ENCODE results near the gene BARHL1.

BARHL1 gene

GRCh38 chr9:132538071-132538470, 44.3 kb upstream of the BARHL1 start:
- Histone ChIP-seq H3K9me3 (ENCODE audit: insufficient read depth, low read length) (no peaks in the 10 kb centered on the region), H3K9ac (ENCODE audit: low read length) (no peak overlapping the region), H2AFZ (ENCODE audit: low read depth, low read length) (no peak overlapping the region), H3K4me2 (ENCODE audit: low read length) (no peak overlapping the region), H3K27ac (ENCODE audit: low read length) (no peak overlapping the region), H3K27me3 (ENCODE audit: low read depth, low read length) (no peaks in the 10 kb centered on the region), H3K4me3 (ENCODE audit: low read length) (no peak overlapping the region), H3K79me2 (ENCODE audit: low read length) (no peaks in the 10 kb centered on the region), H3K36me3 (replicated peaks; ENCODE audit: low read depth, low read length) (no peaks in the 10 kb centered on the region), H4K20me1 (ENCODE audit: insufficient read depth, low read length) (no peaks in the 10 kb centered on the region), H3K4me1 (ENCODE audit: low read length) (no peaks in the 10 kb centered on the region)
- no peak for TF ChIP-seq EZH2phosphoT487 (IDR thresholded peaks at IDR 0.05; ENCODE audit: low read depth)
- no peak for TF ChIP-seq CTCF (IDR thresholded peaks at IDR 0.05; ENCODE audit: low read depth, low read length)

GRCh38 chr9:132539096-132539495, 43.3 kb upstream of the BARHL1 start:
- Histone ChIP-seq H4K20me1 (ENCODE audit: insufficient read depth, low read length) (no peaks in the 10 kb centered on the region), H3K27me3 (ENCODE audit: low read depth, low read length) (no peaks in the 10 kb centered on the region), H3K4me1 (ENCODE audit: low read length) (no peaks in the 10 kb centered on the region), H3K4me2 (ENCODE audit: low read length) (no peak overlapping the region), H3K9me3 (ENCODE audit: insufficient read depth, low read length) (no peaks in the 10 kb centered on the region), H2AFZ (ENCODE audit: low read depth, low read length) (no peak overlapping the region), H3K4me3 (ENCODE audit: low read length) (no peak overlapping the region), H3K9ac (ENCODE audit: low read length) (no peak overlapping the region), H3K79me2 (ENCODE audit: low read length) (no peaks in the 10 kb centered on the region), H3K27ac (ENCODE audit: low read length) (no peak overlapping the region), H3K36me3 (replicated peaks; ENCODE audit: low read depth, low read length) (no peaks in the 10 kb centered on the region)
- TF ChIP-seq EZH2phosphoT487 (IDR thresholded peaks at IDR 0.05; ENCODE audit: low read depth) = no peak
- TF ChIP-seq CTCF (IDR thresholded peaks at IDR 0.05; ENCODE audit: low read depth, low read length) = no peak

GRCh38 chr9:132541051-132541450, 41.4 kb upstream of the BARHL1 start:
- Histone ChIP-seq H3K4me1 (ENCODE audit: low read length) (no peaks in the 10 kb centered on the region), H3K36me3 (replicated peaks; ENCODE audit: low read depth, low read length) (no peaks in the 10 kb centered on the region), H3K27me3 (ENCODE audit: low read depth, low read length) (no peaks in the 10 kb centered on the region), H4K20me1 (ENCODE audit: insufficient read depth, low read length) (no peaks in the 10 kb centered on the region), H3K4me2 (ENCODE audit: low read length) (no peak overlapping the region), H2AFZ (ENCODE audit: low read depth, low read length) (no peak overlapping the region), H3K9ac (ENCODE audit: low read length) (no peak overlapping the region), H3K4me3 (ENCODE audit: low read length) (no peak overlapping the region), H3K79me2 (ENCODE audit: low read length) (no peaks in the 10 kb centered on the region), H3K27ac (ENCODE audit: low read length) (no peak overlapping the region), H3K9me3 (ENCODE audit: insufficient read depth, low read length) (no peaks in the 10 kb centered on the region)
- no peak for TF ChIP-seq EZH2phosphoT487 (IDR thresholded peaks at IDR 0.05; ENCODE audit: low read depth)

GRCh38 chr9:132541870-132542830, 40.3 kb upstream of the BARHL1 start:
- TF ChIP-seq EZH2phosphoT487 (IDR thresholded peaks at IDR 0.05; ENCODE audit: low read depth) (no peak), CTCF (IDR thresholded peaks at IDR 0.05; ENCODE audit: low read depth, low read length) (no peak)

More at GRCh38 chr9:132541870-132542830, 40.3 kb upstream of the BARHL1 start:
- Histone ChIP-seq H3K27me3 (ENCODE audit: low read depth, low read length) (no peaks in the 10 kb centered on the region), H4K20me1 (ENCODE audit: insufficient read depth, low read length) (no peaks in the 10 kb centered on the region), H2AFZ (ENCODE audit: low read depth, low read length) (no peak overlapping the region), H3K36me3 (replicated peaks; ENCODE audit: low read depth, low read length) (no peaks in the 10 kb centered on the region), H3K79me2 (ENCODE audit: low read length) (no peaks in the 10 kb centered on the region), H3K4me2 (ENCODE audit: low read length) (no peak overlapping the region), H3K9ac (ENCODE audit: low read length) (no peak overlapping the region), H3K9me3 (ENCODE audit: insufficient read depth, low read length) (no peaks in the 10 kb centered on the region), H3K27ac (ENCODE audit: low read length) (no peak overlapping the region), H3K4me3 (ENCODE audit: low read length) (no peak overlapping the region), H3K4me1 (ENCODE audit: low read length) (peaks cover 3% of the 10 kb centered on the region; the same call in 1 of the 2 replicates)
